Effector memory CD8-positive, alpha-beta T cell (primary cell): ENCODE results near the gene LMX1B.

Experiments used
- ATAC-seq: fragments of 150-1000 bp; cut with Tn5 transposase; replicated peaks from 2 replicates; pipeline ENCODE4 v1.10.0; 2021; ENCODE audit warnings: mild to moderate bottlenecking, moderate library complexity
- DNase-seq, 3 experiments: peaks; one replicate each; pipeline ENCODE4 v3.0.0; 2021
- H3K27ac Mint-ChIP-seq, 2 donors: one replicate each; pipeline ENCODE4 v1.8.0; 2022; ENCODE audit warnings: mild to moderate bottlenecking in 2 of 2, mixed read lengths in 2 of 2, moderate library complexity in 2 of 2
- H3K27me3 Mint-ChIP-seq, 2 donors: one replicate each; pipeline ENCODE4 v1.8.0; 2022; ENCODE audit warnings: mixed read lengths in 2 of 2
- H3K36me3 Mint-ChIP-seq: one replicate; pipeline ENCODE4 v1.8.0; 2022; ENCODE audit warnings: mild to moderate bottlenecking, moderate library complexity, mixed read lengths; ENCODE audit not compliant: insufficient read depth
- H3K4me1 Mint-ChIP-seq, 2 donors: one replicate each; pipeline ENCODE4 v1.8.0; 2022; ENCODE audit warnings: low read depth in 2 of 2, mixed read lengths in 2 of 2
- H3K4me3 Mint-ChIP-seq, 2 donors: one replicate each; pipeline ENCODE4 v1.8.0; 2022; ENCODE audit warnings: mild to moderate bottlenecking in 2 of 2, mixed read lengths in 2 of 2, moderate library complexity in 2 of 2
- H3K9me3 Mint-ChIP-seq, 2 donors: one replicate each; pipeline ENCODE4 v1.8.0; 2022; ENCODE audit warnings: mixed read lengths in 2 of 2

LMX1B gene

GRCh38 chr9:126668058-126668457, 54.3 kb downstream of the LMX1B start:
- Mint-ChIP-seq H3K27ac (no peak overlapping the region), H3K4me1 (peaks cover 3 to 6% of the 10 kb centered on the region in 2 donors), H3K27me3 (peaks cover 16 to 35% of the 10 kb centered on the region in 2 donors), H3K4me3 (no peak overlapping the region), H3K36me3 (peaks cover 2% of the 10 kb centered on the region), H3K9me3 (no peaks in the 10 kb centered on the region)
- ATAC-seq (no peak), DNase-seq (no peak)

DNA sequence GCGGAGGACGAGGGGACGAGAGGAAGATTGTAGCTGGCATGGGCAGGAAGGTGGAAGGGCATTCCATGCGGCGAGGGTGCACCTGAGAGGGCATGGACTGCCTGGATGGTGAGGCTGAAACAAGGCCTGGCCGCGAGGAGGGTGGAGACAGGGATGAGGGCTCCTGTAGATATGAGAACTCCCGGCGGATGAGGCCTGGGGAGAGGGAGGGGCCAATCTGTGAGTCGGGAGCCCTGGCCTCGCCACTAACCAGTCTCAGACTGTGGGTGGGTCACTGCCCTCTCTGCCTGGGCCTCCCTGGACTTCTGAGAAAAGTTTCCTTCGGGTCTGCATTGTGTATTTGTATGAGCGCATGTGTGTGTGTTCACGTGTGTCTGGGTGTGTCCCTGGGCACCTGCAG, 55.4 kb downstream of the LMX1B start:
- Mint-ChIP-seq H3K36me3 (peaks cover 2% of the 10 kb centered on the region), H3K4me3 (no peak overlapping the region), H3K4me1 (peaks cover 3 to 8% of the 10 kb centered on the region in 2 donors), H3K9me3 (no peaks in the 10 kb centered on the region), H3K27ac (no peak overlapping the region), H3K27me3 (peaks cover 26 to 40% of the 10 kb centered on the region in 2 donors)
- DNase-seq (no peak), ATAC-seq (no peak)

DNA sequence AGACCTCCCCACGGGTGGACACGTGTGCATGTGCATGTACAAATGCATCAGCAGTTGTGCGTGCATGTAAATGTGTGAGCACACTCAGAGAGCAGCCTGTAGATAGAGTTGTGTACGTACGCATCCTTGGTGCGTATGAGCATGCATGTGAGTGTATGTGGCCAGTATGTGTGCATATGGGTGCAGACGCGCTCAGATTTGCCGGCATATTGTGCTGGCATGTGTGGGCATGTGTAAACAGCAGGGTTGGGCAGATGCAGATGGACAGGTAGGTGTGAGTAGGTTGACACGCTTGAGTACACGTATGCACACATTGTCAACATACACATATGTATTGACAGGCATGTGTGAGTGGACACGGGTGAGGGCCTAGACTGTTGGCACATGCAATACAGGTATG, 56.5 kb downstream of the LMX1B start:
- H3K4me1 Mint-ChIP-seq = peaks cover 1 to 8% of the 10 kb centered on the region in 2 donors
- no peak for ATAC-seq

DNA sequence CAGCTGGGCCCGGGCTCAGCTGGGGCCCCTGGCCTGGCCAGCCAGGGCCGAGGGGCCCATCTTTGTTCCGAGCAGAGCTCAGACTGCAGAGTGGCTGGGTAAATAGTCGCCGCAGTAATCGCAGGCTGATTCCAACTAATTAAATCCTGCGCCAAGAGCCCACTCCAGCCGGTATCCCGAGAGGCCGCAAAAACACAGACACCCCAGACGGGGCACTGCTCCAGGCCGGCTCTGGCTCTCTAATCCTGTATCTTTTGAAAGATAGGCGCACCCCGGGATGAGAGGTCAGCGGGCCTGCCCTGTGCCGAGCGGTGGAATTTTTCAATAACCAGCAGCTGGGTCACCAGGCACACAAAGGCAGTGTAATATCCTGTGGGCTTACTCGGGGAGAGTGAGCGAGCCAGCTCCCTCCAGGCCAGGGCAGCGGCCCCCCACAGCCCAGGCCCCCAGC, 57.7 kb downstream of the LMX1B start:
- H3K36me3 Mint-ChIP-seq = peaks cover 2% of the 10 kb centered on the region
- H3K4me3 Mint-ChIP-seq = no peak overlapping the region
- H3K27me3 Mint-ChIP-seq = peaks cover 39 to 47% of the 10 kb centered on the region in 2 donors
- ATAC-seq (no peak), DNase-seq (no peak)
- H3K9me3 Mint-ChIP-seq = no peaks in the 10 kb centered on the region
- no peak overlapping the region for H3K27ac Mint-ChIP-seq
- peaks cover 3 to 8% of the 10 kb centered on the region in 2 donors for H3K4me1 Mint-ChIP-seq

More for the DNA sequence above, 56.5 kb downstream of the LMX1B start:
- Mint-ChIP-seq H3K27me3 (peaks cover 38 to 43% of the 10 kb centered on the region in 2 donors), H3K27ac (no peak overlapping the region), H3K9me3 (no peaks in the 10 kb centered on the region), H3K36me3 (peaks cover 2% of the 10 kb centered on the region), H3K4me3 (no peak overlapping the region)
- no peak for DNase-seq

GRCh38 chr9:126671983-126672382, 58.3 kb downstream of the LMX1B start:
- peaks cover 2% of the 10 kb centered on the region for H3K36me3 Mint-ChIP-seq
- DNase-seq = no peak
- peaks cover 3 to 7% of the 10 kb centered on the region in 2 donors for H3K4me1 Mint-ChIP-seq
- no peaks in the 10 kb centered on the region for H3K9me3 Mint-ChIP-seq
- H3K27ac Mint-ChIP-seq = no peak overlapping the region
- no peak for ATAC-seq
- H3K4me3 Mint-ChIP-seq = no peak overlapping the region
- peaks cover 41 to 53% of the 10 kb centered on the region in 2 donors for H3K27me3 Mint-ChIP-seq

GRCh38 chr9:126672634-126673284, 59.0 kb downstream of the LMX1B start:
- ATAC-seq = no peak
- Mint-ChIP-seq H3K36me3 (peaks cover 2% of the 10 kb centered on the region), H3K9me3 (no peaks in the 10 kb centered on the region), H3K4me3 (no peak overlapping the region), H3K27me3 (peaks cover 48 to 60% of the 10 kb centered on the region in 2 donors), H3K4me1 (peaks cover 3 to 9% of the 10 kb centered on the region in 2 donors), H3K27ac (no peak overlapping the region)
- DNase-seq = no peak

DNA sequence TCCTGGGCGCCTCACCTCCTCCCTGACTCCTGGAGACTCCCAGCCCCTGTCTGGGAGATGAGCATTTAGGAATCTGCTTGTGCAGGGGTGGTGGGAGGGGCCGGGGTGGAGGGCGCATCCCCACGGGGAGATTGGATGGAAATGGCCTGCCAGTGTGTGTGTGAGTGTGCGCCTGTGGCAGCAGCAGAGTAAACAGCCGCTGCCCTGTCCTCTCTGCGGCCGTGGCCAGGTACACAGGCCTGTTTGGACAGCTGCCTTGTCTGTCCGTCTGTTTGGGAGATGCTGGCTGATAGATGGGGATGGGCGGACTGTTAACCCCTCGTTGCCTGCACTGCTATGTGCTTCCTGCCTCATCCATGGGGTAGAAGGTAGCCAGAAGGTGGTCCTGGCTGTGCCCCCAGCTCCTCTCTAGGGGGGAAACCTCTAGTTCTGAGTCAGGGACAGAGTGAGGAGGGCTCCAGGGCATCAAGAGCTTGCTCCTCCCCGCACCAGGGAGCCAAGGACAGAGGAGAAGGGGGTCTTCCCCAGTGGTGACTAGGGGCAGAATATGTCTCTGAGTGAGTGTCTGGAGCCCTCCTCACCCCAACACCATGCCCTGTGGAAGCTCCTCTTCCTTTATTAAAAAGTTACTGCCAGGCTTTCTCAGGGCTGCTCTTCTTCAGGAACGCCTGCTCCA, 60.1 kb downstream of the LMX1B start:
- DNase-seq (no peak), ATAC-seq (no peak)
- H3K27ac Mint-ChIP-seq = no peak overlapping the region
- H3K4me1 Mint-ChIP-seq = peaks cover 3 to 9% of the 10 kb centered on the region in 2 donors
- no peaks in the 10 kb centered on the region for H3K9me3 Mint-ChIP-seq
- peaks cover 51 to 70% of the 10 kb centered on the region in 2 donors for H3K27me3 Mint-ChIP-seq
- H3K4me3 Mint-ChIP-seq = no peak overlapping the region
- H3K36me3 Mint-ChIP-seq = peaks cover 2% of the 10 kb centered on the region

DNA sequence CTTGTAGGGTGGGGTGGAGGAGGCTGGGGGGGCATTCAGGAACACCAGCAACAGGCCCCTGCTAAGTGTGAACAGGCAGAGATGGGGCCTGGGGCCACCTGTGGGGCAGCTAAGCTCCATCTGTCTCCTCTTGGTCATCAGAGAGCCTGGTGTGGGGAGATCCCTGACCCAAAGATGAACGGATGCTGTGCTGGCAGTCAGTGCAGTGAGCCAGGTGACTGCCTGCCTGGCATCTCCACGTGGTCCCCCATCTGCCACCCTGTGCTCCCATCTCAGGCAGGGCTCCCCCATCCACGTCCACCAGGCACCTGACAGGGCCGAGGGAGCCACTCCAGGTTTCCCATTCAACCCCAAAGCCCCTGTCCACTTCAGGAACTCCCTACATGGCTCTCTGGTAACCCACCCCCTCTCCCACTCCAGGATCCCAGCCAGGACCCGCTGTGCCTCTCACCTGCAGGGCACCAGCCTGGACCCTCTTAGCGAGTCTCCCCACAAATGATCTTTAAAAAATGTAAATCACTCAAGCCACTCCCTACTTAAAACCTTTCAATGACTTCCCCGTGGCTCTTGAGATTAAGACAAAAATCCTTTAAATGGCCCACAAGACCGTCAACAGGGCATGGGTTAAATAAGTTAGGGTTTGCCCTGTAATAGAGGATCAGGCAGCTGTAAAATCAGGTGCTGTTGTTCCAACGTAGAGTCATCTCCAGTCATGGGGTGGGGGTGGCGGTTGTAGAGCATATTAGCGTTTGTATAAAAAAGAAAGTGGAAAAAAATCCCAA, 60.8 kb downstream of the LMX1B start:
- peaks cover 3 to 9% of the 10 kb centered on the region in 2 donors for H3K4me1 Mint-ChIP-seq
- no peak for ATAC-seq
- peaks cover 59 to 77% of the 10 kb centered on the region in 2 donors for H3K27me3 Mint-ChIP-seq
- peaks cover 2% of the 10 kb centered on the region for H3K36me3 Mint-ChIP-seq
- no peaks in the 10 kb centered on the region for H3K9me3 Mint-ChIP-seq
- no peak for DNase-seq
- H3K27ac Mint-ChIP-seq = no peak overlapping the region
- H3K4me3 Mint-ChIP-seq = no peak overlapping the region

DNA sequence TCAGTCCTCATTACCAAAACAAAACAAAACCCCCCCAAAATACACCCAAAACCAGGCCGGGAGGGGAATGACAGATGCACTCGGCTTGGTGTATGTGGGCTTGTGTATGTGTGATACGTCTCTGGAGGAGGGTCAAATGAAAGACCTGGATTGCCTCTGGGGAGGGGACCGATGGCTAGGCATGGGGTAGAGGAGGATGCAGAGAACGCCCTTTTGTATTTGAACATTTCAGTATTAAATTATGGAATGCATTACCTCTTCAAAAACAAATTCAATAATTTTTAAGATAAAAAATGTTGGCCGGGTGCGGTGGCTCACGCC, 61.4 kb downstream of the LMX1B start:
- H3K4me1 Mint-ChIP-seq = peaks cover 3 to 9% of the 10 kb centered on the region in 2 donors
- peaks cover 64 to 82% of the 10 kb centered on the region in 2 donors for H3K27me3 Mint-ChIP-seq
- ATAC-seq = no peak
- no peak for DNase-seq
- H3K27ac Mint-ChIP-seq = no peak overlapping the region
- H3K9me3 Mint-ChIP-seq = no peaks in the 10 kb centered on the region
- peaks cover 2% of the 10 kb centered on the region for H3K36me3 Mint-ChIP-seq
- no peak overlapping the region for H3K4me3 Mint-ChIP-seq

GRCh38 chr9:126676102-126676684, 62.5 kb downstream of the LMX1B start:
- peaks cover 2% of the 10 kb centered on the region for H3K36me3 Mint-ChIP-seq
- peaks cover 3 to 9% of the 10 kb centered on the region in 2 donors for H3K4me1 Mint-ChIP-seq
- H3K27ac Mint-ChIP-seq = no peak overlapping the region
- DNase-seq (no peak), ATAC-seq (no peak)
- peaks cover 75 to 93% of the 10 kb centered on the region in 2 donors for H3K27me3 Mint-ChIP-seq
- H3K9me3 Mint-ChIP-seq = no peaks in the 10 kb centered on the region
- no peak overlapping the region for H3K4me3 Mint-ChIP-seq

DNA sequence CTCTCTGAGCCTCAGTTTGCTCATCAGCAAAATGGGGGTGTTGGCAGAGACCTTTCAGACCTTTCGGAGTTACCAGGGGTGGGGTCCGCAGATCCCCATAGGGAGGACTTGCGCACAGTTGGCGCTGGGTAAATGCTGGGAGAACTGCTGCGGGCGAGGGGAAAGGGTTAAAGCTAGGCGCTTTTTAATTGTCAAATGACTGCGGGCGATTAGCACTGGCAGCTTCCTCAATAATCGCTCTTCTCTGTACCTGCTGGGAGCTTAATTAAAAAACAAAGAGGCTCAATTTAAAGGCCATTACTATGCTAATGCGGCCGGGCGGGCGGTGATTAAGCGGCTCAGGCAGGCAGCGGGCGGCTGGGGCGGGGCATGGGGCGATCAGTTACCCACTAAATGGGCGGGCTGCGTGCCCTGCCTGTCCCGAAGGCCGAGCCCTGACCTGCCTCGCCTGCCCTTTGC, 63.0 kb downstream of the LMX1B start:
- ATAC-seq = no peak

GRCh38 chr9:126677188-126678084, 63.7 kb downstream of the LMX1B start:
- H3K27me3 Mint-ChIP-seq = peaks cover 82 to 96% of the 10 kb centered on the region in 2 donors
- H3K27ac Mint-ChIP-seq = no peak overlapping the region
- H3K36me3 Mint-ChIP-seq = no peaks in the 10 kb centered on the region
- DNase-seq (no peak), ATAC-seq (no peak)
- H3K9me3 Mint-ChIP-seq = no peaks in the 10 kb centered on the region
- peaks cover 3 to 9% of the 10 kb centered on the region in 2 donors for H3K4me1 Mint-ChIP-seq
- no peak overlapping the region for H3K4me3 Mint-ChIP-seq

More for the DNA sequence above, 63.0 kb downstream of the LMX1B start:
- Mint-ChIP-seq H3K4me3 (no peak overlapping the region), H3K36me3 (peaks cover 2% of the 10 kb centered on the region), H3K4me1 (peaks cover 3 to 9% of the 10 kb centered on the region in 2 donors), H3K27me3 (peaks cover 80 to 96% of the 10 kb centered on the region in 2 donors), H3K9me3 (no peaks in the 10 kb centered on the region), H3K27ac (no peak overlapping the region)
- no peak for DNase-seq
